ENCODE results near the gene ZFR2. TPM values are rescaled to one million over a fixed set of nuclear protein-coding genes. Genes with fewer than 3 reads are reported as not detected.

The ZFR2 gene
- total RNA-seq, 1 experiment from 2014 or later: 1.7 TPM

DNA sequence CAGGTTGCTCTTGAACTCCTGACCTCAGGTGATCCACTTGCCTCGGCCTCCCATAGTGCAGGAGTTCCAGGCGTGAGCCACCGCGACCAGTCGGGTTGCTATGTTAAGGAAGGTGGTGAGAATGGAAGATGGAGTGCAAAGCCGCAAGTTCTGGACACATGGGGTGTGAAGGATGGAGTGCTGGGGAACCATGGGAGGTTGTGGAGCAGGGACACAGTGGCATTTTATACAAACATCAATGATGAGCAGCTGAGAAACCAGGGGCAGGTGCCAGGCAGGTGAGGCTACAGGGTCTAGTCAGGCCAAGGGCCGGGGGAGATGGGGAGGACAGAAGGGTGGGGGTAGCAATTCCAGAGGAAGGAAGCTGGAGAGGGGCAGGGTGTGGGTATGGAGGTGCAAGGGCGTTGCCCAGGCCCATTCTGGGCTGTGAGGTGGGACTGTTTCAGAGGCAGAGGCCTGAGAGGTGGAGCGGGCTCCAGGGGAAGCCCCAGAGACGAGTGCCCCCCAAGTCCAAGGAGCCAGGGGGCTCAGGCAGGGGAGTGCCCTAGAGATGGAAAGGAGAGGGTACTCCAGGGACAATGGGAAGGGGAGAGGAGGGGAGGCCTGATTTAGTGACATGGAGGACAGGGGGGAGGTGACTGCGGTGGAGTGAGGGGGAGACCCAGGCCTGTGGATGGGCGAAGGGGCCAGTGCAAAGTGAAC, 94.9 kb downstream of the ZFR2 start:
- intact Hi-C loops (cut with micrococcal nuclease; ENCODE audit: unreplicated experiment): no loop called here

DNA sequence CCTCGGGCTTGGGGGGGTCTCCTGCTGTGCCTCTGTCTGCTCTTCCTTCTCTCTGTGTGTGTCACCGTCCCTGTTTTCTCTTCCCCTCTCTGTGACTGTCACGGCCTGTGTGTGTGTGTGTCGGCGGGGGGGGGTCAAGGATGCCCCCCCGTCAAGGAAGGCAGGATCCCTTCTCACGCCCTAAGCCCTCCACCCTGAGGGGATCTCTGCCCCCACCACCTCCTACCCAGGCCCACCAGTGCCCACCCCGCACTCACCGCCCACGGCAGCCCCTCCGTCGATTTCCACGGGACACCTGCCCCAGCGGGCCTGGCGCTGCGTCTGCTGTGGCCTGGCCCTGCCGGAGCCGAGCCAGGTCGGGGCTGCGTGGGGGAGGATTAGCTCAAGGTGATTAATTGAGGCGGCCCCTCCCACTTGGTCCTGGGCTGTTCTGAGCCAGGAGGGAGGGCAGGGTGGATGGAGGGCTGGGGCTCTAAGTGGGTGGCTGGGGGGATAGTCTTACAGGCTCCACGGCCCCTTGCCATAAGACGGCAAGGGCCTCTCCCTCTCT, 96.9 kb downstream of the ZFR2 start, which contains the start of gene RAX2:
RAX2 (minus strand) TSS at position 323 of the 550 bp plus-strand sequence. CDS start 486 bp downstream, outside the sequence.
- no peak for TF ChIP-seq EZH2 (IDR thresholded peaks at IDR 0.05; ENCODE audit: borderline replicate concordance, low read depth, low read length, poor library complexity, severe bottlenecking)
- TF ChIP-seq, protein P1, sequence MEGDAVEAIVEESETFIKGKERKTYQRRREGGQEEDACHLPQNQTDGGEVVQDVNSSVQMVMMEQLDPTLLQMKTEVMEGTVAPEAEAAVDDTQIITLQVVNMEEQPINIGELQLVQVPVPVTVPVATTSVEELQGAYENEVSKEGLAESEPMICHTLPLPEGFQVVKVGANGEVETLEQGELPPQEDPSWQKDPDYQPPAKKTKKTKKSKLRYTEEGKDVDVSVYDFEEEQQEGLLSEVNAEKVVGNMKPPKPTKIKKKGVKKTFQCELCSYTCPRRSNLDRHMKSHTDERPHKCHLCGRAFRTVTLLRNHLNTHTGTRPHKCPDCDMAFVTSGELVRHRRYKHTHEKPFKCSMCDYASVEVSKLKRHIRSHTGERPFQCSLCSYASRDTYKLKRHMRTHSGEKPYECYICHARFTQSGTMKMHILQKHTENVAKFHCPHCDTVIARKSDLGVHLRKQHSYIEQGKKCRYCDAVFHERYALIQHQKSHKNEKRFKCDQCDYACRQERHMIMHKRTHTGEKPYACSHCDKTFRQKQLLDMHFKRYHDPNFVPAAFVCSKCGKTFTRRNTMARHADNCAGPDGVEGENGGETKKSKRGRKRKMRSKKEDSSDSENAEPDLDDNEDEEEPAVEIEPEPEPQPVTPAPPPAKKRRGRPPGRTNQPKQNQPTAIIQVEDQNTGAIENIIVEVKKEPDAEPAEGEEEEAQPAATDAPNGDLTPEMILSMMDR (conservative IDR thresholded peaks at IDR 0.05; ENCODE audit: low read depth, low read length): no peak
- Histone ChIP-seq H3K27ac (ENCODE audit: low read depth, low read length, poor library complexity, severe bottlenecking) (no peak within 1 kb of the TSS), H3K27me3 (replicated peaks; ENCODE audit: insufficient read depth, low read depth, low read length, poor library complexity) (no peaks in the 10 kb centered on the region), H3K9me3 (ENCODE audit: low read depth, low read length, poor library complexity, severe bottlenecking) (no peaks in the 10 kb centered on the region), H3K4me3 (ENCODE audit: low read depth, low read length, poor library complexity, severe bottlenecking) (no peak within 1 kb of the TSS), H3K36me3 (ENCODE audit: insufficient read depth, low read length, poor library complexity, severe bottlenecking) (no peaks in the 10 kb centered on the region), H3K4me1 (ENCODE audit: insufficient read depth, low read length, poor library complexity, severe bottlenecking) (no peaks in the 10 kb centered on the region)
- intact Hi-C loops (cut with micrococcal nuclease; ENCODE audit: unreplicated experiment): no loop called here
- no peak for DNase-seq (ENCODE audit: low spot score)
- no TSS peak for BruUV-seq (replicated peaks)
- CTCF ChIA-PET: no interaction called here
- POLR2A ChIA-PET (ENCODE audit: low non-redundant PET): no interaction called here

More for the DNA sequence above, 94.9 kb downstream of the ZFR2 start:
- Histone ChIP-seq H3K9me3 (ENCODE audit: low read depth, low read length, poor library complexity, severe bottlenecking) (no peaks in the 10 kb centered on the region), H3K36me3 (ENCODE audit: insufficient read depth, low read length, poor library complexity, severe bottlenecking) (no peaks in the 10 kb centered on the region), H3K4me1 (ENCODE audit: insufficient read depth, low read length, poor library complexity, severe bottlenecking) (no peaks in the 10 kb centered on the region), H3K27me3 (replicated peaks; ENCODE audit: insufficient read depth, low read depth, low read length, poor library complexity) (no peaks in the 10 kb centered on the region), H3K4me3 (ENCODE audit: low read depth, low read length, poor library complexity, severe bottlenecking) (no peak overlapping the region), H3K27ac (ENCODE audit: low read depth, low read length, poor library complexity, severe bottlenecking) (no peak overlapping the region)
- DNase-seq (ENCODE audit: low spot score): no peak
- BruUV-seq (replicated peaks): no TSS peak
- POLR2A ChIA-PET (ENCODE audit: low non-redundant PET): no interaction called here
- no peak for TF ChIP-seq EZH2 (IDR thresholded peaks at IDR 0.05; ENCODE audit: borderline replicate concordance, low read depth, low read length, poor library complexity, severe bottlenecking)
- TF ChIP-seq, protein P1 (conservative IDR thresholded peaks at IDR 0.05; ENCODE audit: low read depth, low read length): no peak
- CTCF ChIA-PET: no interaction called here

DNA sequence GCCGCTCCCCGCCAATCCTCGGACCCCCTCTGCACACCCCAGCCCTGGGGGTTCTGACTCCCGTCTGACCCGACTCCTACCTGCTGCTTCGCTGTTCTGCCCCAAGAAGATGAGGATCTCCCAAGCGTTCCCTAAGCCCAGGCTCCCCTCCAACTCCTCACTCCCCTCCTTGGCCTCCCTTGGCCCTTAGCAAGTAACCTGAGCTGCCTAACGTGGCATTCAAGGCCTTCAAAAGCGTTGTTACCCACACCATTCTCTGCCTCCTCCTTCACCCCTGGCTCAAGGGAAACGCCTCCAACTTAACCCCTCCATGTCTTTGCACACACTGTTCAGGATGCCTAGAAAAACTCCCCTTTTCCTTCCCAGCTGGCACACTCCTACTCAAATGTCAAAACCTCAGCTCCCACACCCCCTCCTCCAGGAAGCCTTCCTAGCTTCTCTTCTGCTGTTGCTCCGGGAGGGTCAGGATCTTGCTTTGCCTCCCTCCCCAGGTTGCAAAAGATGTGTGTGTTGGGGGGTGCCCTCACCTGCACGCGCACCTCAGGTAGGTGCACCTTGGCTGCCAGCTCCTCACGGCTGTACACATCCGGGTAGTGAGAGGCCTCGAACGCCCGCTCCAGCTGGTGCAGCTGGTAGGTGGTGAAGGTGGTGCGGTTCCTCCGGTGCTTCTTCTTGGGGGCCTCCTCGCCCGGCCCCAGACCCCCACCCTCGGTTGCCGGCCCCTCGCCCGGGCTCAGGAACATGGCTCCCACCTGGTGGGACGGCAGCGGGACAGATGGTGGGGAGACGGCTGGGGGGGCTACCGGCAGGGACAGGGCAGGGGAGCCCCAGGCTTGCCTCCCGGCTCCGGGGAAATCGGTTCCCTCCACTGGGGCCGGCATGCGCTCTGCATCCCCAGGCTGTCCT, 97.6 kb downstream of the ZFR2 start:
- no peaks in the 10 kb centered on the region for H3K9me3 ChIP-seq (ENCODE audit: low read depth, low read length, poor library complexity, severe bottlenecking)
- TF ChIP-seq, protein P1 (conservative IDR thresholded peaks at IDR 0.05; ENCODE audit: low read depth, low read length): no peak
- TF ChIP-seq EZH2 (IDR thresholded peaks at IDR 0.05; ENCODE audit: borderline replicate concordance, low read depth, low read length, poor library complexity, severe bottlenecking): no peak

More for the DNA sequence above, 97.6 kb downstream of the ZFR2 start:
- Histone ChIP-seq H3K36me3 (ENCODE audit: insufficient read depth, low read length, poor library complexity, severe bottlenecking) (no peaks in the 10 kb centered on the region), H3K4me1 (ENCODE audit: insufficient read depth, low read length, poor library complexity, severe bottlenecking) (no peaks in the 10 kb centered on the region), H3K4me3 (ENCODE audit: low read depth, low read length, poor library complexity, severe bottlenecking) (no peak overlapping the region), H3K27me3 (replicated peaks; ENCODE audit: insufficient read depth, low read depth, low read length, poor library complexity) (no peaks in the 10 kb centered on the region), H3K27ac (ENCODE audit: low read depth, low read length, poor library complexity, severe bottlenecking) (no peak overlapping the region)
- ChIA-PET CTCF (no interaction called here), POLR2A (ENCODE audit: low non-redundant PET) (no interaction called here)
- no peak for DNase-seq (ENCODE audit: low spot score)
- BruUV-seq (replicated peaks): no TSS peak
- intact Hi-C loops (cut with micrococcal nuclease; ENCODE audit: unreplicated experiment): no loop called here
